Raji (cell line): ENCODE results near the gene CCR6.

Experiments used
- POLR2A ChIP-seq: IDR thresholded peaks from 2 replicates; pipeline ENCODE4 v1.6.1; 2011; ENCODE audit warnings: low read depth, low read length, control low read depth; ENCODE audit not compliant: insufficient read depth

Gene CCR6

DNA sequence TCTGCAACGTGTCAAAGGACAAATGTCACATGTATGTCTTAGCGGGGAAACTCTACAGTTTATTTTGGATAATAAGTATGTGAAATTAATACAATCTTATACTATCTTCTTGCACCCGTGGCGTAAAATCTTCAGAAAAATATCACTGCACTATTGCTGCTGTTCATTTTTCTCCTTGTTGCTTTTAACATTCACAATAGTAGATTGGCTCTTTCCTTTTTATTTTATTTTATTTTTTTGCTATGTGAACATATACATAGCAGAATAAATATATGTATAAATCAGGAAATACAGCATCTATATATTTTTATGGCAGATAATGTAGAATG is 19.5 kb downstream of the CCR6 start:
- TF ChIP-seq POLR2A = no peak

GRCh38 chr6:167143041-167143440 is 20.1 kb downstream of the CCR6 start:
- TF ChIP-seq POLR2A = no peak

DNA sequence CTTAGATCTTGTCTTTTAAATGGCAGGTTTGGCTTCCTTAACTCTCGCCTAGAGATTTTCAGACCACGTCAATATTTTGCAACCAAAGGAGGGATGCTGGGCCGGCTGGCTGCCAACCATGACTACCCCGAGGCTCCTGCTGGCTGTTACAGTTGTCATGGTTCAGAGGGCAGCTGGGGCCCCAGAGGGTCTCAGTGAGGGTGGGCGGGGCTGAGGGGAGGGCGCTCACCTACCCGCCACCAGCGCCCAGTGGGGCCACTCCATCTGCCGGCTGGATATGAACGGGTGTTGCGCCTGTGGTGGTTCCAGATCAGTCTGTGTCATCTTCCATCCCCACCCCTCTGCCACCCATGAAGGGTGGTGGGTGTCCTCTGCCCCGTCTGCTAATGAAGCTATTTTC is 22.6 kb downstream of the CCR6 start:
- no peak for TF ChIP-seq POLR2A

DNA sequence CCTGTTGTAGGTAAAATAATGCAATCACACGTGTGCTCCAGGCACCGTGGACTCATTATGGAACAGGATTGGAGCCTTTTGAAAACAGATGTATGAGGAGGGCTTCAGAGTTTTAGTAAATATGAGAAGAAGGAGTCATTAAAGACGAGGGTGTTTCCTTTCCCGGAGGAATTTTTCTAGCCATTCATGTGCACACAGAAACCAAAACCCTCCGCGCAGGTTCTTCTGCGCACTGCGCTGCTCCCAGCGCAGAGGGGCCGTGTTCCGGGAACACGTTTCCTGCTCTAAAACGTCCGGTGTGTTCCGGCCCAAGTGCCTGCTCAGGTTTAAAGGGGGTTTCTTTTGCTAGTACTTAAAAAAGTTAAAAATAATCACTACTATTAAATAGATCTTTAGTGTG is 23.2 kb downstream of the CCR6 start:
- TF ChIP-seq POLR2A = no peak

GRCh38 chr6:167146977-167147376 is 24.1 kb downstream of the CCR6 start:
- no peak for TF ChIP-seq POLR2A

DNA sequence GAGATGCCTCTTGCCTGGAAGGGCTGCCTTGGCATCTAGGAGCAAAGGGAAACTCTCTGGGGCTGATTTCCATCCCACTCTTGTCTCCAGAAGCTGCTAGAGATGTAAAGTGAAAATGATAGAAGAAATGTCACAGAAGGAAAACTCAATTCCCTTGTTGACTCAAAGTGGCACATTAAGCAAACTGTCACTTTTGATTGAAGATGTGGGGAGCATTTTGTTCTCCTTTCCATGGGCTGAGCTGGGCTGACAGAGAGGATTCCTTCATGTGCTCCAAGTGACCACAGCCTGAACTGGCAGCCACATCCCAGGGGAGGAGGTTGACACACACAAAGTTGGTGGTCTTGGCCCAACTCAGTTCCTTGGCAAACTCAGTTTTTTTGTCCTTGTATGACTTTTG is 25.1 kb downstream of the CCR6 start:
- no peak for TF ChIP-seq POLR2A

DNA sequence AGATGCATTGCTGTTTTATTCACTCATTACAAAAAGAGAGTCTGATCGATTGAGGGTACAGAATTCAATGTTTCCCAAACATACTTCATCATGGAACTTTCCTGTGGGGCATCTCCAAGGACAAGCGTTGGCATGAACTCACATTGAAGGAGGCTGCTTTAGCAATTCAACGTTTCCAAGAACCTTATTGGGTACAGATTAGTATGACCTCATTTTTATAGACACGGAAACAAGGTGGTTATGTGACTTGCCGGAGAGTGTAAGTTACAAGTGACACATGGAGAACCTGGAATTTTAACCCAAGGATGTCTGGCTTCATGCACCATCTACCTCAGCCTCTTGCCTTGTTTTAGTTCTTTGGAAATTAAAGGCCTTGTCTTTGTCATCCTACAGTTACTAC is 26.1 kb downstream of the CCR6 start:
- TF ChIP-seq POLR2A = no peak

DNA sequence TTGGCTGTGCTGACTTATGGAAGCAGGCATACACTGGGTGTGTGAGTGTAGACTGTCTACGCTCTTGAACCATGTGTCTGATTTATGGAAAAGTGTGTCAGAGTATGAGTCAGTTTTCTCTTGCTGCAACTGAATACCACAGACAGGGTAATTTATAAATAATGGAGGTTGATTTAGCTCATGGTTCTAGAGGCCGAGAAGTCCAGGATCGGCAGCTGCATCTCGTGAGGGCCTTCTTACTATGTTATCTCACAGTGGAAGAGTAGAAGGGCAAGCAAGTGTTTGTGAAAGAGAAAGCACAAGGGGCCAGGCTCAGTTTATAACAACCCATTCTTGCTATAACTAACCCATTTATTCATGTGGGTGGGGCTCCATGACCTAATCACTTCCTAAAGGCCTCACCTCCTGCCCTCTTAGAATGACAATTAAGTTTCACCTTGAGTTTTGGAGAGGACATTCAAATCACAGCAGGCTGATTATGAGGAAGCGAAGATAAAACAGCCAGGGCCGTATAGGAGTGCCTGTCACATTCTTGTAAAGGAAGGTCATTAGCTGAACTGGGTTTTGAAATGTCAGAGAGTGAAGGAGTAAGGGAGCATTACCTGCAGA is 28.1 kb downstream of the CCR6 start:
- no peak for TF ChIP-seq POLR2A

GRCh38 chr6:167151648-167152047 is 28.8 kb downstream of the CCR6 start:
- no peak for TF ChIP-seq POLR2A

- no peak for TF ChIP-seq POLR2A
Measured at GRCh38 chr6:167152862-167153261, 30.0 kb downstream of the CCR6 start.

GRCh38 chr6:167153521-167153959 is 30.6 kb downstream of the CCR6 start:
- no peak for TF ChIP-seq POLR2A

GRCh38 chr6:167154291-167154690 is 31.4 kb downstream of the CCR6 start:
- TF ChIP-seq POLR2A = no peak

DNA sequence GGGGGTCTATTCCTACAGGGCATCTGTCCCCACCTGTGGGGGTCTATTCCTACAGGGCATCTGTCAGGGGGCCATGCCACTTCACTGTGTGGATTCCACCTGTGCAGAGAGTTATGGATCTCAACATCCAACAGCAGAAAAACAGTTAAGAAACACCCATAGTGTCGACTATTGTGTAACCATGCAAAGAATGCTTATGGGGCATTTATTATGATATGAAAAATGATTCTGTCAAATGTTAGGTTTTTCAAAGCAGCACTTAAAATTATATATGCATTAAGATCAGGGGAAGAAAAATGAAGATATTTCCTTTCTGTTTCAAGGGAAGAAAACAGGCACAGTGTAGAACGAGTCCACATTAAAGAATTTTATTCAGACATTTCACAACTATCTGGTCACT is 32.0 kb downstream of the CCR6 start:
- TF ChIP-seq POLR2A = no peak

GRCh38 chr6:167157414-167157813 is 34.5 kb downstream of the CCR6 start:
- TF ChIP-seq POLR2A = no peak

DNA sequence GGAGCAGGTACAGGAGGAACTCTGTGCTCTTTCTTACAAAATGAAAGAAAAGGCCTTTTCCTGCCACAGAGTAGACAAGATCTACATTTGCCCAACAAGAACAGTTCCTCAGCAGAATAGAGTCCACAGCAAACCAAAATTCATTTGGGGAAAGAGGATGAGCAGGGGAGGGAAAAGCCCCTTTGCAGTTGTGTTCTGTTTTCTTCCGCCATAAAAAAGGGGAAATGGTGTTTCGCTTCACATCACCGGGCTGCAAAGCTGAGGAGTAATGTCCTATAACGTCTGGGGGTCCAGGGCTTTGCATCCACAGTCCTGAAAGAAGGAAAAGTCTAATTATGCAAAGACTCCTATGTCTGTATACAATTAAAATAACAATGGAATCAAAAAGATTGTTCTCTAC is 35.0 kb downstream of the CCR6 start, which contains the start of gene GPR31:
GPR31 (minus strand) TSS at position 118 of the 400 bp plus-strand sequence. CDS start 149 bp downstream, outside the sequence.
- TF ChIP-seq POLR2A = no peak

- no peak for TF ChIP-seq POLR2A
Measured at GRCh38 chr6:167161851-167162467, 39.1 kb downstream of the CCR6 start.

- no peak for TF ChIP-seq POLR2A
Measured at GRCh38 chr6:167162591-167162990, 39.7 kb downstream of the CCR6 start.
